Stimulated activated naive CD8-positive, alpha-beta T cell treated with anti-CD3 and anti-CD28 coated beads, Interleukin-15, Interleukin-2, amounts not matched to agents 100 ng/mL and 50 ng/mL, for 24 hours (primary cell): ENCODE measurements around the gene GKN1.

ENCODE experiments used
- H3K27ac Mint-ChIP-seq: one replicate; pipeline ENCODE4 v1.8.0; 2021; ENCODE audit warnings: mild to moderate bottlenecking, mixed read lengths
- H3K27me3 Mint-ChIP-seq: one replicate; pipeline ENCODE4 v1.8.0; 2021; ENCODE audit warnings: mixed read lengths
- H3K36me3 Mint-ChIP-seq: one replicate; pipeline ENCODE4 v1.8.0; 2021; ENCODE audit warnings: low read depth, mixed read lengths
- H3K4me1 Mint-ChIP-seq: one replicate; pipeline ENCODE4 v1.8.0; 2021; ENCODE audit warnings: low read depth, mixed read lengths
- H3K4me3 Mint-ChIP-seq: one replicate; pipeline ENCODE4 v1.8.0; 2021; ENCODE audit warnings: mild to moderate bottlenecking, mixed read lengths
- H3K9me3 Mint-ChIP-seq: one replicate; pipeline ENCODE4 v1.8.0; 2021; ENCODE audit warnings: mixed read lengths

The GKN1 gene

DNA sequence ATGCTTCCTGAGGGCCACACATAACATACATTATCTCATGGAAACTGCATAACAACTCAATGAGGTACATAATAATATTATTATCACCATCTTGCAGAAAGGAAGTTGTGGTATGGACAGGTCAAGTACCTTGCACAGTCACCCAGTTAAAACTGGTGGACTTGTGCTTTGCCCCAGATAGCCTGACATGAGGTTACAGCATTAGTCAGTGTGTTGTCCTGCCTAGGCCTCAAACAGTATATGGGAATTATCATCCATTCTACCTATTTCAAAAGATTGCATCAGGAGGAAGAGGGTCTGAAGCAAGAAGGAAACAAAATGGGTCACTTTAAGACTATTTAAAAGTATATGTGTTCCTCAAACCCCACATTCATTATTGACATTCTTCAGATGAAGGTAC, 33.2 kb downstream of the GKN1 start:
- peaks cover 8% of the 10 kb centered on the region for H3K4me1 Mint-ChIP-seq
- no peaks in the 10 kb centered on the region for H3K36me3 Mint-ChIP-seq
- no peak overlapping the region for H3K27ac Mint-ChIP-seq
- peaks cover 39% of the 10 kb centered on the region for H3K27me3 Mint-ChIP-seq
- no peak overlapping the region for H3K4me3 Mint-ChIP-seq
- peaks cover 5% of the 10 kb centered on the region for H3K9me3 Mint-ChIP-seq

DNA sequence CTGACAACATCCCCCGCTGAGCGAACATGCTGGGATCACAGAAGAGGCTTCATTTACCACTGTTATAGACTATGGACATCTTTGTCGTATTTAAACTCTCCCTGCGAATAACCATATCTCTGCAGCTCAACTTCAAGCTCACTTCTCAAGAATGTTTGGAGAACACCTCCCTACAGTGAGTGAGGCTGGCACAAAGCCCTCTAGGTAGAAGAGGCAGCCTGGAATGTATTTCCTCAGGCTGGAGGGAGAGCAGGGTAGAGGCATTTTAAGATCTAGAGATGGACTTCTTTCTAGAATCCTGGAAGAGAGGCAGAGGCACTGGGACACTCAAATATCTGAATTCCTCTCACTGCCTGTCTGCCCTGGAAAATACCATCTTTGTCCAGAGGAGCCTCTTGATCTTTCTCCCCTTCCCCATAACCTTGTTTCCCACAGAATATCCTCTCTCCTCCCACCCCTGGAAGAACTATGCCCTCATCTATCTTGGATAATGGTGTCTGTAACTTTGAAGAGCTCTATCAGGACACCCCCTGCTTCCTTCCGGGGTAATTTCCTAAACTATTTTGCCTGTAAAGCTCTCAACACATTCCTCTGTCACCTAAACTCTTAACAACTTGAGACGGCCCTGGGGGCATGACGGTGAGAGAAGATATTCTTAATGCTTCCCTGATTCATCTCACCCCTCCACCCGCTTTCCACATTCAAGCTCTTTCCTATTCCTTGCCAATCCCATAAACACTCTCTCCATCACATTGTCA, 36.2 kb downstream of the GKN1 start:
- Mint-ChIP-seq H3K4me1 (peaks cover 20% of the 10 kb centered on the region), H3K27ac (no peak overlapping the region), H3K4me3 (no peak overlapping the region), H3K9me3 (no peaks in the 10 kb centered on the region), H3K27me3 (peaks cover 52% of the 10 kb centered on the region), H3K36me3 (no peaks in the 10 kb centered on the region)

DNA sequence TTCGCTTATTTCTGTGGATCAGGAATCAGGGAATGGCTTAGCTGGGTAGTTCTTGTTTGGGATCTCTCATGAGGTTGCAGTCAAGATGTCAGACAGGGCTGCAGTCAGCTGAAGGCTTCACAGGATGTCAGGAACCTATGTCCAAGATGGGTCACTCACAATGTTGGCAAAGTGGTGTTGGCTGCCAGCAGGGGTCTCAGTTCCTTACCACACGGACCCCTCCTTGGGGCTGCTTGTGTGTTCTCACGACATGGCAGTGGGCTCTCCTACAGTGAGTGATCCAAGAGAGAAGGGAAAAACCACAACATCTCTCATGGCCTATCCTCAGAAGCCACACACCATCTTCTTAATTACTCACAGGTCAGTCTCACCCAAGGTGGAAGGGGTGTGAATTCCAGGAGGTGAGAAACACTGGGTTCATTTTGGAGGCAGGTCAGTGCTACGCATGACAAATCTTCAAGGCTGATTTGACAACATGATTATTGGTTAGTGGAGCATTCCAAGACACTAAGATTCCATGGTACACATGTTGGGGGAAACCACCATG, 37.2 kb downstream of the GKN1 start:
- H3K36me3 Mint-ChIP-seq, result no peaks in the 10 kb centered on the region
- H3K9me3 Mint-ChIP-seq, result no peaks in the 10 kb centered on the region
- peaks cover 20% of the 10 kb centered on the region for H3K4me1 Mint-ChIP-seq
- no peak overlapping the region for H3K27ac Mint-ChIP-seq
- peaks cover 54% of the 10 kb centered on the region for H3K27me3 Mint-ChIP-seq
- no peak overlapping the region for H3K4me3 Mint-ChIP-seq

DNA sequence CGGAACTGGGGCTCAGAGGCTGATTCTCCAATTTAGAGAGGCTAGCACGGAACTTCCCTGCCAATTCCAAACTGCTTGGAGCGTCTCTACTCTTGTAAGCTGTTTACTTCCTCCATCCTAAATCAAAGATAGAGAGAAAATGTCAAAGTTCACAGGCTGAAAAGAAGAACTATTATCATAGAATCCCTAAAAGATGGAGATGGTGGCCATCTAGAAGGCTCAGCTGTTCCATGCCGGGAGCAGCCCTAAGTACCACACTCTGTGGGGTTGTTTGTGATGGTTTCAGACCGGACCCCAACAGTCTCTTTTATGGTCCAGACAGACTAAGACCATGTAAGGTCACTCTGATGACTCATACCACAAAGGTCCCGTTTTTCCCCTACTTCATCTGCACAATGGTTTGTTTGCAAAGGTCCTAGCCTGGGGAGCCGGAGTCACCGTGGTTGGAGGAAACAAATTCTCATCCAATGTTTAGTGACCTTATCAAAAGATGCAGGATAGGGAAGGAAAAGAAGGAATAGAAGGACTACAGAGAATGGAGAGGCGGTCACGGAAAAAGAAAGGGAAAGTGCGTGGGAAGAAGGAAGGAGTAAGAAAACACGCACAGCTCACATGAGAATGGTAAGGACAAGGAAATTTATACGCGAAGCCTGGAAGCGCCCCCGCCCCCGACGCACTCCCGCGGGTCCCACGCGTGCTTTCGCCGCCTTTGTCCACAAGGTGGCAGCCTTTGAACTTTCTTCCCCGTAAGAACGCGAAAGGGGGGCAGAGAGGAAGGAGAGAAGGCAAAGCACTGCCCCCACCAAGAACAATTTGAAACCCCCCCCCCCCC, 38.1 kb downstream of the GKN1 start:
- H3K9me3 Mint-ChIP-seq, result no peaks in the 10 kb centered on the region
- H3K4me3 Mint-ChIP-seq, result peak overlapping the region; percentile 82
- H3K27ac Mint-ChIP-seq, result peak overlapping the region; percentile 70
- no peaks in the 10 kb centered on the region for H3K36me3 Mint-ChIP-seq
- peaks cover 63% of the 10 kb centered on the region for H3K27me3 Mint-ChIP-seq
- H3K4me1 Mint-ChIP-seq, result peaks cover 20% of the 10 kb centered on the region

DNA sequence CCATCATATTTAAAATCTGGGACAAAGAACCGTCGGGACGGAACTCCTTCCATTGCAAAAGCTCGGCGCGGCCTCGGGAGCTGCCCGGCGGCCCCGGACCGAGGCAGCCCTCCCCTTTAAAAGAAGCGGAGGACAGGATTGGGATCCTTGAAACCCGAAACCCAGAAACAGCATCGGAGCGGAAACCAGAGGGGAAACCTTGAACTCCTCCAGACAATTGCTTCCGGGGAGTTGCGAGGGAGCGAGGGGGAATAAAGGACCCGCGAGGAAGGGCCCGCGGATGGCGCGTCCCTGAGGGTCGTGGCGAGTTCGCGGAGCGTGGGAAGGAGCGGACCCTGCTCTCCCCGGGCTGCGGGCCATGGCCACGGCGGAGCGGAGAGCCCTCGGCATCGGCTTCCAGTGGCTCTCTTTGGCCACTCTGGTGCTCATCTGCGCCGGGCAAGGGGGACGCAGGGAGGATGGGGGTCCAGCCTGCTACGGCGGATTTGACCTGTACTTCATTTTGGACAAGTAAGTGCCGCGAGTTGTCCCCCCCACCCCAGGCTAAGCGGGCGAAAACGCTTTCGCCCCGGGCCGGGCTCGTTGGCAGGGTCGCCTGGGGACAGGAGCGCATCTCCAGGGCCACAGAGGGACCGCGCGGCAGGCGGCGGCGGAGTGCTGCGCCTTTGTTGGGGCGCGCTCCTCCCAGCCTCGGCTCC, 38.9 kb downstream of the GKN1 start, which contains the start of gene ANTXR1:
TSS of gene ANTXR1 (plus strand) at position 38 of the 698 bp plus-strand sequence. CDS start at position 359, 321 bp downstream.
- Mint-ChIP-seq H3K4me1 (peaks cover 20% of the 10 kb centered on the region), H3K27me3 (peaks cover 70% of the 10 kb centered on the region), H3K27ac (peak within 1 kb of the TSS; percentile 70)

DNA sequence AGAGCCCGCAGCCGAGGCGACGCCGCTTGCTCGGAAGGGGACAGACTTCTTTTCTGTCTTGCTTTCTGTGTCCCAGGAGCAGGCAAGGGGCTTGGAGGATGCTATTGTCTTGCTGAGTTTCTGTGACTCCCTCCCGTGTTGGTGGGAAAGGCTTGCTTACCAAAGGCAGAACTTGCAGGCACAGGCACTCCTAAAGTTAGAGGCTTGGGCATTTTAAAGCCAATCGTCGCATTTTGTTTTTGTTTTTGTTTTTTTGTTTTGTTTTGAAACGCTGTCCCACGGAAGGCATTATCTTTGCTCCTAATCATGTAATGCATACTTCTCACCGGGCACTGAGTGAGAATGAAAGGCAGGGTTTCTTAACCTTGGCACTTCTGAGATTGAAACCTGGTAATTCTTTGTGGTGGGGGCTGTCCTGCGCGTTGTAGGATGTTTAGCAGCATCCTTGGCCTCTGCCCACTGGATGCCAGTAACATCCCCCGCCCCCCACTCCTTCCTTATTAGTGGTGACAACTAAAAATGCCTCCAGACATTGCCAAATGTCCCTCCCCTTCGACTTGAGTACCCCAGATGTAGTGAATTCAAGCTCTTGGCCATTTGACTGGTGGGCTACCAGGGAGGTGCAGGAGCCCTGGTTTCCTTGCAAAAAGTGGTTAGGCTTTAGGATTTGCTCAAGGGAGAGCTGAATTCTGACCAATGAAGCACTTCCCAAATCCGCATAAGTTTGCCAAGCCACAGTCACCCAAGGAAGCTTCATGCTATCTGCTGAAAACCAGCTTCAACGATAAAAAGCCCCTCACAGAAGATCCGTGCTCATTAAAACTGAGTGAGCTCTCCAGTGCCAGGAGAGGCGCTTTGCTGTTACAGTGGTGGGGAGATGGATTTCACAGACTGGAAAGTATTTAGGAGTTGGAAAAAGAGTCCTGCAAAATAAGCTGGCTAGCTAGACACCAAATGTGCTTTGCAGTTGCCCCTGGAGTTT, 39.7 kb downstream of the GKN1 start:
- Mint-ChIP-seq H3K27me3 (peaks cover 78% of the 10 kb centered on the region), H3K4me1 (peaks cover 20% of the 10 kb centered on the region), H3K9me3 (no peaks in the 10 kb centered on the region), H3K4me3 (peak overlapping the region; percentile 82), H3K27ac (no peak overlapping the region), H3K36me3 (no peaks in the 10 kb centered on the region)

More for the DNA sequence above, 38.9 kb downstream of the GKN1 start, which contains the start of gene ANTXR1:
- Mint-ChIP-seq H3K36me3 (no peaks in the 10 kb centered on the region), H3K9me3 (no peaks in the 10 kb centered on the region), H3K4me3 (peak within 1 kb of the TSS; percentile 82)

DNA sequence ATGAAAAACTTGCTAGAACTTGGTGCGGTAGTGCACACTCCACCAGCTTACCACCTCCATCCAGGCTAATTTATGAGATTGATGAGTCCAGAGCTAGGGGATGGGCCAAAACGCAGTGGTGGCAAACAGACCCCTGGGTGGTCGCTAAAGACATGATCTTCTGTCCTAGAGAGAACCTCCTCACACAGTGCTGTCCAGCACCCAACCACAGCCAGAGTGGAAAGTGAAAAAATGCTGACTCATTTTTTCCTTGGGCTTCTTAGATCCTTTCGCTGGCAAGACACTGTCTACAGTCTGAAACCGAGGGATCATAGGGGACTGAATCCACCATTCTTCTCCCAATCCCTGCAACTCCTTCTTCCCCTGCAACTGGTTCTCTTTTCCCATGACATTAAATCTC, 42.6 kb downstream of the GKN1 start:
- Mint-ChIP-seq H3K4me3 (no peak overlapping the region), H3K4me1 (peaks cover 16% of the 10 kb centered on the region), H3K27me3 (peaks cover 80% of the 10 kb centered on the region), H3K36me3 (no peaks in the 10 kb centered on the region), H3K27ac (no peak overlapping the region), H3K9me3 (no peaks in the 10 kb centered on the region)

DNA sequence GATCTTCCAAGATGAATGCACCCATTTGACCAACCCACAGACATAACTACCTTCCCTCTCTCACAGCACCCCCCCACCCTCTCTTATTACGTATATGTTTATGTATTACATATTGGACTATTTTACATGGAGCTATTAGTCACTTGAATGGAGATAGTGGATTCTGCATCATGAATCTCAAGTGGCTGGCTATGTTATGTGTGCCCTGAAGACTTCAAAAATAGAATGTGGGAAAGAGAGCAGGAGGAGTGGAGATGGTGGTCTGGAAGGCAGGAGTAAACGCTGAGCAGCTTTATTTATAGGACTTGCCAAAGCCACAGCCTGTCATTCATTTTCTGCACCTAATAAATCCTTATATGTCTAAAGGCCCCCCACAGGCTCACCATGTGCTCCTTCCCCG, 43.4 kb downstream of the GKN1 start:
- Mint-ChIP-seq H3K27me3 (peaks cover 72% of the 10 kb centered on the region), H3K9me3 (no peaks in the 10 kb centered on the region), H3K4me1 (peaks cover 10% of the 10 kb centered on the region), H3K4me3 (no peak overlapping the region), H3K36me3 (no peaks in the 10 kb centered on the region), H3K27ac (no peak overlapping the region)

DNA sequence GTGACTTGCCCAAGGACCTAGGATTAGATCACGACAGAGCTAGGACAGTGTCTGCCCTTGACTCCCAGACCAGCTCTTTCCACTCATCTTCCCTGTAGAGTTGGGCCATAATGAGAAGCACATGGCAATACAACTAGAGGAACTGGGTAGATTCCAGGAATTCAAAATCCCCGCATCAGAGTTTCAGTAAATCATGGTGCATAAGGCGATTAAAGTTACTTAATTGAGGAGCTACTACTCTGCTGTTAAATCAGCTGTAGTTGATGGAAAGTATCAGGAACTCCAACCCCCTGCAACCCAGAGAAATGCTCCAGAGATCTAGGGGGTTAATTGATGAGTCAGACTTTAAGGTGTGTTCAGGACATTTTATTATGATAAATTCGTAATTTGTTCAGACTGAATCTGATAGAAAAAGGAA, 44.3 kb downstream of the GKN1 start:
- Mint-ChIP-seq H3K4me3 (no peak overlapping the region), H3K4me1 (peaks cover 8% of the 10 kb centered on the region), H3K27me3 (peaks cover 71% of the 10 kb centered on the region), H3K36me3 (no peaks in the 10 kb centered on the region), H3K9me3 (no peaks in the 10 kb centered on the region), H3K27ac (no peak overlapping the region)

DNA sequence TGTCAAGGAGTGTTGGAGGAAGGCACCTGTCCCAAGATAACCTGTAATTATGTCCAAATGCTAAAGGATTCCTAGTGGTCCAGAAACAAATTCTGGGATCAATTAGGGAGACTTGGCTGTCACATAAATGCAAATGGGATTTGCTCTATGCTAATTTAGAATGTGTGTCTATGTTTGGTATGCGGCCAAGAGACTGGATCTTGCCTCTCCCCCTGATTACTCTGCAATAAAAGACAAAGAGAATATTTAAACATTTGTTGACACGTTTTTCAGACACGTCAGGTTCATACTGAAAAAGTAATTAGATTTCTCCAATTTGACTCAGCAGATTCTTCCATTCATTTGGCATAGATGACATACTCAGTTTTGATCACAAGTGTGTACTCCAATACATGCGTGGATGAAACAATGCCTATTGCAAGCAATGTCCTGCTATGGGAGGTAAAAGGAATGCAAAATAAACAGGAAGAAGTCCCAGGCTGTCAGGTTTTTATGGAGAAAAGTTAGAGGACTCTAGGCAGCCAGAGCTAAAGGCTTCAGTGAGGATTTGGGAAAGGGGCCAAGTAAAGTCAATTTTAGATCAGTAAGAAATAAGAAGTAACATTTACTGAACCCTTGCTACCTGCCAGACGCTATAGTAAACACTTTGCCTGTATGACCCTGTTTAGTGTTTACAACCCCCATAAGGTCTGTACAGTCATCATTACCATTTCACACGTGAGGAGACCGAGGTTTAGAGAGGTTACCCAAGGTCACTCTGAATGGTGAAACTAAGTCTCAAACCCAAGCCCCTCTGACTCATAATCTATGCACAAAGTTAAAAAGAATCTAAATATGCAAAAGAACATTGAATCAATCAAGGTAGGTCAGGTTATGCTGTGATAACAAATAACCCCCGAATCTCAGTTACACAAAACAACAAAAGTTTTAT, 46.3 kb downstream of the GKN1 start:
- no peaks in the 10 kb centered on the region for H3K4me1 Mint-ChIP-seq
- H3K4me3 Mint-ChIP-seq, result no peak overlapping the region
- no peak overlapping the region for H3K27ac Mint-ChIP-seq
- no peaks in the 10 kb centered on the region for H3K36me3 Mint-ChIP-seq
- H3K27me3 Mint-ChIP-seq, result peaks cover 51% of the 10 kb centered on the region
- H3K9me3 Mint-ChIP-seq, result no peaks in the 10 kb centered on the region

DNA sequence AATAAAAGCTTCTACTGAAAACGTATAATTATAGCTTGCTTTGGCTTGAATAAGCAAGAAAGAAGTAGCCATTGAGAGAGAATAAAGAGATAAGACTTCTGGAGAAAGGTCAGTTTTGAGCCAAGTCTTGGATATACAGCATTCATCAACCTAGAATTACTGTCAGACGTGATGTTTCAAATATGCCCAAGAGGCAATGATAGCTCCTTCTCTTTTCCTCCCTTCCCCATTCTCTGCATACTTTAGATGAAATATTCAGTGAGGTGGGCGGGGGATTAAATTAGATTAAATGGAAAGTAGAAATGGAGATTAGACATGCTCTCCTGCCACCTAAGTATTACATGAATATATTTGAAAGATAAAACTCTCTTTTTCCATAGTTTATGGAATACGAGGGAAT, 47.3 kb downstream of the GKN1 start:
- Mint-ChIP-seq H3K27me3 (peaks cover 45% of the 10 kb centered on the region), H3K36me3 (no peaks in the 10 kb centered on the region), H3K4me3 (no peak overlapping the region), H3K9me3 (no peaks in the 10 kb centered on the region), H3K27ac (no peak overlapping the region), H3K4me1 (no peaks in the 10 kb centered on the region)

DNA sequence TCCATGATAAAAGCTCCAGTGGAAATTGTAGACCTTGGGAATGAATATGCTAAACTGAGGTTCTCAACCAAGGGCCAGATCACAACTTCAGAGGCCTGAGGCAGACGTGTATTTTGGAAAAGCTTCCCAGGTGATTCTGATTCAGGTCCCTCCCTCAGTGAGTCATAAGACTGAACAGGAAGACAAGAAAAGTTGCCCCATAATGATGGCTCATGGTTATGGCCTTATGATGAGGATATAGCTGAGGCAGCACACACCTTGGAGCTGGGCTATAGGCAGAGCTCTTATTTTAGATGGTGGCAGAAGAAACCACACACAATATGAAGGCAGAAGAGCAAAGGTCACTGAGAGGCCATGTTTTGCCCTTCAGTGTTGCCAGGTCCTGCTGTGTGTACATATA, 48.1 kb downstream of the GKN1 start:
- Mint-ChIP-seq H3K27me3 (peaks cover 39% of the 10 kb centered on the region), H3K4me1 (no peaks in the 10 kb centered on the region), H3K36me3 (no peaks in the 10 kb centered on the region), H3K27ac (no peak overlapping the region), H3K9me3 (no peaks in the 10 kb centered on the region), H3K4me3 (no peak overlapping the region)

DNA sequence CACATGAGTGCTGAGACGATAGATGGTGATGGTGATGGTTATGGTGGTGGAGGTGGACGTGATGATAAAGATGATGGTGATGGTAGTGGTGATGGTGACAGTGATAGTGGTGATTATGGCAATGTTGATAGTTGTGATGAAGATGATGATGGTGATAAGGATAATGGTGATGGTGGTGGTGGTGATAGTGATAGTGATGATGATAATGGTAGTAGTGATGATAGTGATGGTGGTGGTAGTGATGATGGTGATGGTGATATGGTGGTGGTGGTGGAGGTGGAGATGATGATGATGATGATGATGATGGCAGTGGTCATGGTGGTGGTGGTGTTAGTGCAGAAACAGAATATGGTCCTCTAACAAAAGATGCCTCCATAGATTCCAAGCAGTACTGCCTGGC, 48.8 kb downstream of the GKN1 start:
- H3K27ac Mint-ChIP-seq, result no peak overlapping the region
- H3K4me1 Mint-ChIP-seq, result no peaks in the 10 kb centered on the region
- H3K9me3 Mint-ChIP-seq, result no peaks in the 10 kb centered on the region
- H3K36me3 Mint-ChIP-seq, result no peaks in the 10 kb centered on the region
- peaks cover 32% of the 10 kb centered on the region for H3K27me3 Mint-ChIP-seq
- H3K4me3 Mint-ChIP-seq, result no peak overlapping the region
